HG03432 (cell line): ENCODE data around the gene CAMK2A.

Experiments used
- ATAC-seq: cut with Tn5 transposase; IDR thresholded peaks from one replicate; pipeline ENCODE4 v1.9.1; 2021; ENCODE audit warnings: mild to moderate bottlenecking, moderate library complexity; ENCODE audit not compliant: unreplicated experiment

CAMK2A gene

DNA sequence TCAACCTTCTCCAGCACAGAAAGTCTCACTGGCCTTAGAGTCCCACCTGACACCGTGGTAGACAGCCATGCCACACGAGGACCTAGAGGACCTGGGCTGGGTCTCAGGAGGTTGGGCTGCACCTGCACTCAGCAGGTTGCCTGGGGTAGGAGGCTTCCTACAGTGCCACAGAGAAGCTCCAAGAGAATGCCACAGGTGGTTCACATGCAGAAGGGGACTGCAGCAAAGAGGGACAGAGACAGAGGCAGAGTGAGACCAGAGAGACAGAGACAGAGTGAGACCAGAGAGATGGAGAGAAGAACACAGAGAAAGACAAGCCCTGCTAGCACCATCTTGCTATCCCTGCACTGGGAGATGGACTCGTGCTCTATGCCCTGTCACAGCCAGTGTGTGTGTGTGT is 5.7 kb downstream of the CAMK2A start:
- no peak for ATAC-seq

DNA sequence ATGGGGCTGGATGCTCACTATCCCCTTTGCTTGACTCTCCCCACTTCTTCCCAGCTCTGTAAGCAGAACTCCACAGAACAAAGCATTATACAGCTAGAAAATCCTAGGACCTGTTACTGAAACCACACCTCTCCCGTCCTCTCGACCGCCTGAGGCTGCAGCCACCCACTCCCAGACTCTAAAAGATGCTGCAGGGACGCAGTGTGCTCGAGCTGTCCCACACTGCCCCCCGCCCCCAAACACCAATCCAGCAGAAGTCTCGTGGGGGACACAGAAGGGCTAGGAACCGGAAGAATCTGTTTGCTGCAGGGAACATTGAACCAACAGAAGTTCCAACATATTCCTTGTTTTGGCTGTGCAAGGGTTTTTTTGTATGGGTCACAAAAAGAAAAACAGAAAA is 7.6 kb downstream of the CAMK2A start:
- no peak for ATAC-seq

DNA sequence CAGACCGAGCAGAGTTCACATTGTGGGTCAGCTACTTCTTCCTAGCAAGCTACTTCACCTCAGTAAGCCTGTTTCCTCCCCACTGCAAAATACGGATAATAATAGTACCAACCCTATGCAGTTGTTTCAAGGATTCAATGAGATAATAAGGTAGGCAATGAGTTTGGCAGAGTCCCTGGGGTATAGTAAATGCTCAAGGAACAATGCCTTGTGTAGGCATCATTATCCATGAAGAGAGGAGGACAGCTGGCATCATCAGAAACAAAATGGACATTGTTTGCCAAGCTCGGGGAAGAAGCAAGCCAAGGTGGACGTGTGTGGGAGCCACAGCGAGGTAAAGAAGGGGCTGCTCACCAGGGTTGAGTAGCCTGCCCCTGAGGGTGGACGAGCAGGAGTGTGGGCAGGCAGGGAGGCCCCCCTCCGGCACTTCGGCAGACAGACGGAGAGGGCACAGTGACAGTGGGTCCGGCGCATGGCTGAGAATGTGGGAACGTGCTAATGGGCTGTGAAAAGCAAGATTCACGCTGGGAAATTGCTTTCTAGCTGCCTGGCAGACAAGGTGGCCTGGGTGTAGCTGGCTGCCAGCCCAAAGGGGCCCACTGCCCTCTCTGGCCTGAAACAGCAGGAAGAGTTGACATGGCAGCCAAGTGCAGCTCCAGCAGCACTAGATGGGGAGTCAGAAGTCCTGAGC is 10.1 kb downstream of the CAMK2A start:
- ATAC-seq, result no peak

DNA sequence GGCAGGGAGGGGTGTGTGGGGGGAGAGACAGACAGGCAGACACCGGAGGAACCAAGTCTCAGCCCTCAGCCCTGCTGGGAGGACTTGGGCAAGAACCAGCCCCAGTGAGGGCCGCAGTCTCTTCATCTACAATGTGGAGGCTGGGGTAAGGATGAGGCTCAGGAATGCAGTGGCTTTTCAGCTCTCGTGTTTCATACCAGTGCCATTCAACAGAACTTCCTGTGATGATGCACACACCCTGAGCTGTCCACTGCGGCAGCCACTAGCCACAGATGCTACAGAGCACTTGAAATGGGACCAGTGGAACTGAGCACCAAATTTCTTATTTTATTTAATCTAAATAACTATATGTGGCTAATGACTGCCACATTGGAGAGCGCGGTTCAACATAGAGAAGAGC is 10.7 kb downstream of the CAMK2A start:
- no peak for ATAC-seq

DNA sequence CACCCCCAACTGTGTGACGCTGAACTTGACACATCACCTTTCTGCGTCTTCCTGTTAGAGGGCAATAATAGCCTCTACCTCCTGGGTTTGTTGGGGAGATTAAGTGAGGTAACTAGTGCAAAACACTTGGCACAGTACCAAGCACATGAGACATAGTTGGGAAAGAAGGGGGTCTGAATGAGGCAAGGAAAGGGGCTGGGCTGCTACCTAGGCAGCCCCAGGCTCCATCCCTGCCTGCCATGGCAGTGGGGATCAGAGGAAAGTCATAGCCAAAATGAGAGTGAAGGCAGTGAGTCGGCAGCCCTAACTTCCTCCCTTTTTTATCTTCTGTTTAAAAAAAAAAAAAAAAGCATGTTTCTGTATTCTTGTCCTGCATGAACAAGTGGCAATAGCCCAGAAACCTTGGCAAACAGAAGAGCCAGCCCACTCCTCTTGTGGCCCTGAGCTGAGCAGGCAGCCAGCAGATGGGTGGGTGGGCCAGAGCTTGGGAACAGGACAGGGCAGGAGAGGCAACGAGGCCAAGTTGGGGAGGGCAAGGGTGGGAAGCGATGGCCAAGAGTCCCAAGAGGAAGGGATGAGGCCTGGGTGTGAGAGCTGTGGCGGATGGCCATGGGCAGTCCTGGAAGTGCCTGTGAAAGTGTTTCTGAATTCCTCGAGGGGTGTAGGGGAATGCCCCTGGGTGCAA is 11.4 kb downstream of the CAMK2A start:
- ATAC-seq, result no peak

DNA sequence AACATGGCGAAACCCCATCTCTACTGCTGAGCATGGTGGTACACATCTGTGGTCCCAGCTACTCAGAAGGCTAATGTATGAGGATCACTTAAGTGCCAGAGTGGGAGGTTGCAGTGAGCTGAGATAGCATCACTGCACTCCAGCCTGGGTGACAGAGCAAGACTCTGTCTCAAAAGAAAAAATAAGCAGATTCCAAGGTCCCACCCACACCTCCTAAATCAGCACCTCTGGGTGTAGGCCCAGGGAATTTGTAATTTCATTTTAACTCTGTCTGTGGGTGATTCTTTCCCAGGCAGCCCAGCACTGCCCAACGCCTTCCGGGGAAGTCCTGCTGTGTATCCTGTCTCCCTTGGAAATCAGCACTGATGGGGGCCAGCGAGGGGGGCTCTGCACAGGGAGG is 12.5 kb downstream of the CAMK2A start:
- ATAC-seq, result no peak

DNA sequence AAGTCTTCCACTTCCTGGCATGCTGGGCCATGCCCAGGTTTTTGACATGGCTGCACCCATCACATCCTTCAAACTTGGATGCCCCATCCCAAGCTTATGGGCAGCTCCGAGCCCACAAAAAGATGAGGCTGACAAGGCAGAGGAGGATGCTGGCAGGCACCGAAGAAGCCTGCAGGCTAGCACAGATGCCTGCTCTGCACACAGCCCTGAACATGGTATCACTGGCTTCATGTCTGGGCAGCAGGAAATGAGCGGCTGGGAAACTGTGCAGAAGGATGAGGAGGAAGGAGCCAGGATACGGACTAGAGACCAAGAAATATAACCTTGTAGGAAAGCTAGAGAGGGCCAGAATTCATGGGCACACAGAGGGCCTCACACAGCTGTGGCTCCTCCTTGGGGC is 14.8 kb downstream of the CAMK2A start:
- ATAC-seq, result no peak

- no peak for ATAC-seq
Measured at GRCh38 chr5:150272531-150272930, 17.0 kb downstream of the CAMK2A start.

- no peak for ATAC-seq
Measured at GRCh38 chr5:150271923-150272322, 17.6 kb downstream of the CAMK2A start.

DNA sequence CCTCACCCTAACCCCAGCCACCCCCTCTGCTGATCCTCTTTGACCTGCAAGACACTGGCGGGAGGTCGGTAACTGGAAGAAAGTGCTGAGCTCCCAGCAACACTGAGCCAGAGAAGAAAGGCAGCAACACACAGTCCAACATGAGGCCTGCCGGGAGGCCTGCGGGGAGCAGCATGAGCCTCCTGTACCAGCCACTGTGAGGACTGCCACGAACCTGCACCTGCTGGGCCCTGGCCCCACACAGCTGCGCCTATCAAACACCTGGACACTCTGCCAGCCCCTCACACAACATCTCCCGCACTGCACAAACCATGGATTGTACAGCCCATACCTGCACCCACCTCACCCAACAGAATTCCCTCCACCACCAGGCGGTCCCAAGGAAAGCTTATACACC is 18.3 kb downstream of the CAMK2A start:
- ATAC-seq, result no peak

- ATAC-seq, result no peak
Measured at GRCh38 chr5:150270541-150271295, 18.9 kb downstream of the CAMK2A start.

- no peak for ATAC-seq
Measured at GRCh38 chr5:150266871-150267291, 22.7 kb downstream of the CAMK2A start.

- no peak for ATAC-seq
Measured at GRCh38 chr5:150265870-150266383, 23.6 kb downstream of the CAMK2A start.

DNA sequence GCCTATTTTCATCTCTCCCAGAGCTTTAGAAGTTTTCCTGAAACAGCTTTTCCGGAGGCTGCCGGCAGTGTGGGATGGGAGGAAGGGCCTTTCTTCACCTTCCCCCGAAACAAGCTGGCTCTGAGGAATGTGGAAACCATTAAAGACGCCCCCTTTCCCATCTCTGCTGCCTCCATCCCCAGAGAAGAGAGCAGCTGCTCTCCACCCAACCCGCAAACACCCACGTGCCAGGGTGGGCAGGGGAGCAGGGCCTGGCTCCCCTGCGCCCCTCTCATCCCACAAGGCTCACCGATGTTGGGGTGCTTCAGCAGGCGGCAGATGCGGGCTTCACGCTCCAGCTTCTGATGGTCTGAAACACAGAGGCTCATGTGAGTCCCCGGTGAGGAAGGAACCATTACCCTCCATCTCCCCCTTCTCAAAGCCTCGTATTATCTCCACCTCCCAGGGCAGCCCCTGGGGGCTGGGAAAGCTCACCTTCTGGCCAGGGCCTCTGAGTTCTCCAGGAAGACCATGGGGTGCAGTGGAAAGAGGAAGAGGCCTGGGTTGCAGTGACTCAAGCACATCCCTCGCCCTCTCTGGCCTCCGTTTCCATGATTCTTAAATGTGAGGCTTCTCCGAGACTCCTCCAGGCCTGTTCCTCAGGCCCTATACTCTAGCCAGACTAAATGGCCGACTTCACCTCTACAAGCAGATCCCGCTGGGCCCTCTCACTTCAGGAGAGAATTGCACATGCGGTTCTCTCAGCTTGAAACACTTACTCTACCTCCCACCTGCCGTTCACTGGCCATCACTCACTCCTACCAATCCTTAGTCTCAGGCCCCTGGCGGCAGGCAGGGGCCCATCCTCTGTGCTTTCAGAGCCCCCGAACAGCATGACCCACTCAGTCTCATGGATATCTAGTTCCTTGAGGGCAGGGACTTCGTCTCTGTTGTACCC is 24.6 kb downstream of the CAMK2A start:
- ATAC-seq, result no peak

- ATAC-seq, result no peak
Measured at GRCh38 chr5:150263801-150264621, 25.6 kb downstream of the CAMK2A start.

GRCh38 chr5:150263375-150263775 is 26.2 kb downstream of the CAMK2A start:
- no peak for ATAC-seq

DNA sequence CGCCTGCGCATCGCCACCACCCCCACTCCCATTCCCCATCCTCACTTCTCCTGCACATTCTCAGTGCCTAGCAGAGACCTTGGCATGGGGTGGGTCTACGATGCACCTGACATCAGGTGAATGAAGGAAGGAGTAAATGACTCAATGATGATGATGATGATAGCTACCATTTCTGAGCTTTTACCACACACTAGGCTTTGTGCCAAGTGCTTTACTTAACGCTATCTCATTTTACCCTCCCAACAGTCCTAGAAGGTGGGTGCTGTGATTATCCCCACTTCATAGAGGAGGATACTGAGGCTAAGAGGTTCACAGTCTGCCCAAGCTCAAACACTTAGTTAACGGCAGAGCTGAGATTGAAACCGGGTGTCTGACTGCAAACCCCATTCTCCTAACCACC is 27.1 kb downstream of the CAMK2A start:
- ATAC-seq, result no peak

DNA sequence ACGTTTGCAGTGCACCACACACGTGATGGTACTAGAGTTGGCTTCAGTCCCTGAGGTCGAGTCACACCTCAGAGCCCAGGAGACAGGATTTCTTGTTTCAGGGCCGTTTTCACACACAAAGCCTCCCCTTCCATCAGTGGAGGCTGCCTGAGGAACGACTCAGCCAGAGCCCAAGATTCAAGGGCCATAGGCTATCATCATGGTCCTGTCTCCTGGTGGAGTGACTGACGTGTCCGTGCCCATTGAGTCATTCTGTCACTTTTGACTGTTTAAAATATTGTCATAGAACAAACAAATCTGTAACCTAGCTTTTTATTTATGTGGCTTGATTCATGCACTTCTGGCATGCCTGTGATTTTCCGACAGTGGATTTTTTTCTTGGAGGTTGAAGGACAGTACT is 28.3 kb downstream of the CAMK2A start:
- ATAC-seq, result no peak

GRCh38 chr5:150258130-150258529 is 31.4 kb downstream of the CAMK2A start:
- ATAC-seq, result peak; percentile 51

GRCh38 chr5:150257424-150257823 is 32.1 kb downstream of the CAMK2A start:
- ATAC-seq, result no peak
